ENCODE data around the gene PIK3CD.

GRCh38 chr1:9736241-9736640, 84.7 kb downstream of the PIK3CD start:
- TF ChIP-seq POLR2AphosphoS5 (IDR thresholded peaks at IDR 0.05) (no peak), CTCF (IDR thresholded peaks at IDR 0.05; ENCODE audit: poor library complexity, severe bottlenecking) (no peak), EP300 (conservative IDR thresholded peaks at IDR 0.05; ENCODE audit: poor library complexity, severe bottlenecking) (no peak), RAD21 (conservative IDR thresholded peaks at IDR 0.05) (no peak), REST (IDR thresholded peaks at IDR 0.05; ENCODE audit: borderline replicate concordance) (no peak), EZH2 (IDR thresholded peaks at IDR 0.05; ENCODE audit: borderline replicate concordance, insufficient read depth, low read length, poor library complexity, severe bottlenecking) (no peak), SMC3 (conservative IDR thresholded peaks at IDR 0.05; ENCODE audit: poor library complexity) (no peak)
